ENCODE results near the gene PCCB. TPM values are rescaled to one million over a fixed set of nuclear protein-coding genes. Genes with fewer than 3 reads are reported as not detected.
A peak's percentile ranks its signal among the peaks of the same experiment; 100 is the strongest.

The PCCB gene
- total RNA-seq, 2 donors from 2014 or later: 54.9 to 65.1 TPM

- H3K4me3 Mint-ChIP-seq: no peak overlapping the region
- peaks cover 7% of the 10 kb centered on the region for H3K4me1 ChIP-seq (ENCODE audit: control insufficient read depth, insufficient read depth, low read length)
- H3K27ac ChIP-seq (ENCODE audit: low read depth, low read length): no peak overlapping the region
- peaks cover 24% of the 10 kb centered on the region for H3K4me1 Mint-ChIP-seq
- H3K9me3 Mint-ChIP-seq: no peaks in the 10 kb centered on the region
- WGBS, 2 experiments (ENCODE audit: insufficient coverage in 1 of 2, insufficient read length in 1 of 2): 86 to 88% methylated on average over 2 to 4 of the region's 4 CpGs
- no peak overlapping the region for H3K27ac Mint-ChIP-seq
- H3K9ac ChIP-seq (ENCODE audit: extremely low read depth, low read length, poor library complexity, severe bottlenecking): no peak overlapping the region
- H3K4me3 ChIP-seq (ENCODE audit: low read length): no peak overlapping the region
- H3K9me3 ChIP-seq (ENCODE audit: control insufficient read depth, low read length): no peaks in the 10 kb centered on the region
- peaks cover 3% of the 10 kb centered on the region for H3K36me3 Mint-ChIP-seq (ENCODE audit: low read depth)
- H3K27me3 Mint-ChIP-seq (ENCODE audit: insufficient read depth): peaks cover 4% of the 10 kb centered on the region
- H3K27me3 ChIP-seq (ENCODE audit: control insufficient read depth, insufficient read depth, low read length, poor library complexity, severe bottlenecking): no peaks in the 10 kb centered on the region
- TF ChIP-seq, protein P1, sequence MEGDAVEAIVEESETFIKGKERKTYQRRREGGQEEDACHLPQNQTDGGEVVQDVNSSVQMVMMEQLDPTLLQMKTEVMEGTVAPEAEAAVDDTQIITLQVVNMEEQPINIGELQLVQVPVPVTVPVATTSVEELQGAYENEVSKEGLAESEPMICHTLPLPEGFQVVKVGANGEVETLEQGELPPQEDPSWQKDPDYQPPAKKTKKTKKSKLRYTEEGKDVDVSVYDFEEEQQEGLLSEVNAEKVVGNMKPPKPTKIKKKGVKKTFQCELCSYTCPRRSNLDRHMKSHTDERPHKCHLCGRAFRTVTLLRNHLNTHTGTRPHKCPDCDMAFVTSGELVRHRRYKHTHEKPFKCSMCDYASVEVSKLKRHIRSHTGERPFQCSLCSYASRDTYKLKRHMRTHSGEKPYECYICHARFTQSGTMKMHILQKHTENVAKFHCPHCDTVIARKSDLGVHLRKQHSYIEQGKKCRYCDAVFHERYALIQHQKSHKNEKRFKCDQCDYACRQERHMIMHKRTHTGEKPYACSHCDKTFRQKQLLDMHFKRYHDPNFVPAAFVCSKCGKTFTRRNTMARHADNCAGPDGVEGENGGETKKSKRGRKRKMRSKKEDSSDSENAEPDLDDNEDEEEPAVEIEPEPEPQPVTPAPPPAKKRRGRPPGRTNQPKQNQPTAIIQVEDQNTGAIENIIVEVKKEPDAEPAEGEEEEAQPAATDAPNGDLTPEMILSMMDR (conservative IDR thresholded peaks at IDR 0.05): no peak
- no peak for DNase-seq
- H3K36me3 ChIP-seq (ENCODE audit: control insufficient read depth, insufficient read depth, low read length): no peaks in the 10 kb centered on the region
Measured at GRCh38 chr3:136247855-136248590, 2.1 kb upstream of the PCCB start.

GRCh38 chr3:136249091-136249490 is 1.0 kb upstream of the PCCB start:
- no peaks in the 10 kb centered on the region for H3K9me3 Mint-ChIP-seq
- TF ChIP-seq, protein P1 (conservative IDR thresholded peaks at IDR 0.05): no peak
- H3K27me3 Mint-ChIP-seq (ENCODE audit: insufficient read depth): no peaks in the 10 kb centered on the region
- 93 to 97% methylated on average over 2 to 3 of the region's 3 CpGs for WGBS, 2 experiments (ENCODE audit: insufficient coverage in 1 of 2, insufficient read length in 1 of 2)
- Histone ChIP-seq H3K27me3 (ENCODE audit: control insufficient read depth, insufficient read depth, low read length, poor library complexity, severe bottlenecking) (no peaks in the 10 kb centered on the region), H3K4me3 (ENCODE audit: low read length) (no peak overlapping the region), H3K9me3 (ENCODE audit: control insufficient read depth, low read length) (no peaks in the 10 kb centered on the region), H3K4me1 (ENCODE audit: control insufficient read depth, insufficient read depth, low read length) (peaks cover 7% of the 10 kb centered on the region), H3K27ac (ENCODE audit: low read depth, low read length) (no peak overlapping the region), H3K36me3 (ENCODE audit: control insufficient read depth, insufficient read depth, low read length) (no peaks in the 10 kb centered on the region), H3K9ac (ENCODE audit: extremely low read depth, low read length, poor library complexity, severe bottlenecking) (no peak overlapping the region)
- H3K36me3 Mint-ChIP-seq (ENCODE audit: low read depth): peaks cover 3% of the 10 kb centered on the region
- H3K4me1 Mint-ChIP-seq: peaks cover 24% of the 10 kb centered on the region
- DNase-seq: no peak
- no peak overlapping the region for H3K4me3 Mint-ChIP-seq
- no peak overlapping the region for H3K27ac Mint-ChIP-seq

- TF ChIP-seq, protein P1 (conservative IDR thresholded peaks at IDR 0.05): no peak
- Histone ChIP-seq H3K4me1 (ENCODE audit: control insufficient read depth, insufficient read depth, low read length) (peaks cover 7% of the 10 kb centered on the region), H3K9me3 (ENCODE audit: control insufficient read depth, low read length) (no peaks in the 10 kb centered on the region), H3K27ac (ENCODE audit: low read depth, low read length) (peak overlapping the region; percentile 97), H3K9ac (ENCODE audit: extremely low read depth, low read length, poor library complexity, severe bottlenecking) (peak overlapping the region; percentile 87), H3K36me3 (ENCODE audit: control insufficient read depth, insufficient read depth, low read length) (no peaks in the 10 kb centered on the region), H3K27me3 (ENCODE audit: control insufficient read depth, insufficient read depth, low read length, poor library complexity, severe bottlenecking) (no peaks in the 10 kb centered on the region), H3K4me3 (ENCODE audit: low read length) (peak overlapping the region; percentile 91)
- 90% methylated on average over 6 of the region's 6 CpGs; no CpG with 5 or more reads in 1 of the 2 experiments for WGBS, 2 experiments (ENCODE audit: insufficient coverage in 1 of 2, insufficient read length in 1 of 2)
- Mint-ChIP-seq H3K36me3 (ENCODE audit: low read depth) (peaks cover 3% of the 10 kb centered on the region), H3K4me1 (peaks cover 24% of the 10 kb centered on the region), H3K27ac (peak overlapping the region; percentile 97), H3K27me3 (ENCODE audit: insufficient read depth) (no peaks in the 10 kb centered on the region), H3K9me3 (no peaks in the 10 kb centered on the region), H3K4me3 (peak overlapping the region; percentile 74)
- DNase-seq: no peak
Measured at GRCh38 chr3:136249593-136249992, 547 bp upstream of the PCCB start.

Measured in endodermal cell (in vitro differentiated cells).